Gastroesophageal sphincter (tissue), 4 donors: ENCODE data around the gene RBM33. TPM values are rescaled to one million over a fixed set of nuclear protein-coding genes. Genes with fewer than 3 reads are reported as not detected.

ENCODE experiments used
- ATAC-seq: fragments of 150-250 bp; one replicate; pipeline ENCODE4 v1.9.1; 2016; ENCODE audit warnings: mild to moderate bottlenecking, moderate library complexity
- H3K27ac ChIP-seq, 4 donors: fragments of 200-600 bp; sonication (generic) in 3 of 4; 1 replicate in 3 of 4; 2 replicates in 1 of 4; pipeline ENCODE4 v1.5.1; 2016 to 2019
- H3K27me3 ChIP-seq: fragments of 200-600 bp; sonication (generic); one replicate; pipeline ENCODE4 v1.5.1; 2019
- H3K36me3 ChIP-seq, 2 donors: fragments of 200-600 bp; sonication (generic); one replicate each; pipeline ENCODE4 v1.5.1; 2019; ENCODE audit warnings: control low read depth in 1 of 2
- H3K4me1 ChIP-seq, 3 donors: fragments of 200-600 bp; sonication (generic); 1 replicate in 2 of 3; 2 replicates in 1 of 3; pipeline ENCODE4 v1.5.1; 2016 to 2019; ENCODE audit warnings: control low read depth in 2 of 3
- H3K4me3 ChIP-seq, 2 donors: fragments of 200-600 bp; sonication (generic); one replicate each; pipeline ENCODE4 v1.5.1; 2019; ENCODE audit warnings: mild to moderate bottlenecking in 1 of 2, moderate library complexity in 1 of 2
- H3K9me3 ChIP-seq, 3 donors: fragments of 200-600 bp; sonication (generic); one replicate each; pipeline ENCODE4 v1.5.1; 2017 to 2019; ENCODE audit warnings: control low read depth in 2 of 3
- EP300 ChIP-seq: sonication (generic); formaldehyde crosslinking; IDR thresholded peaks from one replicate; pipeline ENCODE4 v1.6.1; 2017; ENCODE audit warnings: antibody characterized with exemption, mild to moderate bottlenecking
- POLR2A ChIP-seq, 2 donors: fragments of 450-650 bp; IDR thresholded peaks; one replicate each; pipeline ENCODE4 v1.6.1; 2017; ENCODE audit warnings: antibody characterized with exemption in 2 of 2, mild to moderate bottlenecking in 2 of 2, moderate library complexity in 1 of 2
- POLR2AphosphoS5 ChIP-seq: sonication (generic); formaldehyde crosslinking; IDR thresholded peaks from one replicate; pipeline ENCODE4 v1.6.1; 2017; ENCODE audit warnings: antibody characterized with exemption
- WGBS, 2 donors: methylation state at CpG; one replicate each; pipeline ENCODE4 v1.1.5; 2018; ENCODE audit warnings: low coverage in 1 of 2; 5-methylcytosine and 5-hydroxymethylcytosine counted together
- total RNA-seq, 4 donors: library from RNA; depleted of rRNA; stranded (reverse); fragments of >200 nt; gene quantifications; one replicate each; pipeline ENCODE4 v1.1.0, GENCODE V29; 2016
- TF ChIP-seq, protein P1 (sequence below), 4 experiments: fragments of 200-600 bp in 2 of 4; fragments of 450-650 bp in 2 of 4; sonication (generic) in 1 of 4; IDR thresholded peaks; one replicate each; pipeline ENCODE4 v1.5.1; 2017 to 2019; ENCODE audit warnings: antibody characterized with exemption in 4 of 4, mild to moderate bottlenecking in 2 of 4, moderate library complexity in 2 of 4

RBM33 gene
- total RNA-seq, 4 donors from 2014 or later = 25.2 to 67.4 (median 37.6) TPM

DNA sequence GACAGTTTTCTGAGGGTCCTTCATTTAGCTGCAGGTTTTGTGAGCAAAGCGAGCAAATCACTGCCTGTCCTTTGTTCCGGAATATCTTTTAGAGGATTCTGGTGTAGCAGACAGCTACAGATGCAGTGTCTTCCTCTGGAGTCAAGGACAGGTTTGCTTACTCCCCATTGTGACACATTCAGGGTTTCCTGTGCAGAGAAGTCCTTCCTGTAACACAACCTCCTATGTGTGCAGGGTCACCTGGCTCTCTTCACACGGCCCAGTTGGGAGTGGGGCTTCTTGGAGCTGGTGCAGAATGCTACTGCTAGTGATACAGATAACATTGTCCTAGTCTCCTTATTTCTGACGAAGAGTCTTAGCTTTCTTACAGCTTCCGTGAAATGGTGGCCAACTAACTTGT lies 47.9 kb downstream of the RBM33 start:
- WGBS, 2 donors = 64 to 69% methylated on average over 3 to 5 of the region's 5 CpGs
- Histone ChIP-seq H3K4me3 (no peak overlapping the region), H3K36me3 (no peaks in the 10 kb centered on the region), H3K27ac (no peak overlapping the region), H3K4me1 (peaks cover 0 to 21% (median 0%) of the 10 kb centered on the region in 3 donors), H3K9me3 (no peaks in the 10 kb centered on the region), H3K27me3 (no peaks in the 10 kb centered on the region)
- TF ChIP-seq POLR2AphosphoS5 (no peak), POLR2A (IDR thresholded peaks at IDR 0.05) (no peak), EP300 (no peak)
- TF ChIP-seq, protein P1, sequence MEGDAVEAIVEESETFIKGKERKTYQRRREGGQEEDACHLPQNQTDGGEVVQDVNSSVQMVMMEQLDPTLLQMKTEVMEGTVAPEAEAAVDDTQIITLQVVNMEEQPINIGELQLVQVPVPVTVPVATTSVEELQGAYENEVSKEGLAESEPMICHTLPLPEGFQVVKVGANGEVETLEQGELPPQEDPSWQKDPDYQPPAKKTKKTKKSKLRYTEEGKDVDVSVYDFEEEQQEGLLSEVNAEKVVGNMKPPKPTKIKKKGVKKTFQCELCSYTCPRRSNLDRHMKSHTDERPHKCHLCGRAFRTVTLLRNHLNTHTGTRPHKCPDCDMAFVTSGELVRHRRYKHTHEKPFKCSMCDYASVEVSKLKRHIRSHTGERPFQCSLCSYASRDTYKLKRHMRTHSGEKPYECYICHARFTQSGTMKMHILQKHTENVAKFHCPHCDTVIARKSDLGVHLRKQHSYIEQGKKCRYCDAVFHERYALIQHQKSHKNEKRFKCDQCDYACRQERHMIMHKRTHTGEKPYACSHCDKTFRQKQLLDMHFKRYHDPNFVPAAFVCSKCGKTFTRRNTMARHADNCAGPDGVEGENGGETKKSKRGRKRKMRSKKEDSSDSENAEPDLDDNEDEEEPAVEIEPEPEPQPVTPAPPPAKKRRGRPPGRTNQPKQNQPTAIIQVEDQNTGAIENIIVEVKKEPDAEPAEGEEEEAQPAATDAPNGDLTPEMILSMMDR (IDR thresholded peaks at IDR 0.05) = no peak
- ATAC-seq = no peak

DNA sequence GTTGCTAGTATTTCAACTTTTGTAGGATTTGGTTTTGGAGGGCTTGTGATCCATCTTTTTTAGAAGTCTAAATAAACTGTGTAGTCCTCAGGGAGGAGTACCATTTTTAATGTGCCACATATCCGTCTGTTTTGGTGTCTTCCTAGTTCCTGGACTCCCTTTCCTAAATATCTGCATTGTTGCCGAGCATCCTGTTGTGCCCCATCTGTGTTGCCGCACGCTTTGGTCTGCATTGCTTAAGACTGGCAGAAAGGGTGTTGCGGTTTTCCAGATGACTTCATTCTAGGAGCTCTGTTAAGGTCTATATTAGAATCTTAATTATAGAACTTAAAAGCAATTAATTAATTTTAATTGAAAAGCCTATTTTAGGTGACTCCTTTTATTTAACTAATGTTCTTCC lies 49.4 kb downstream of the RBM33 start:
- H3K27me3 ChIP-seq = no peaks in the 10 kb centered on the region
- H3K27ac ChIP-seq = no peak overlapping the region
- no peaks in the 10 kb centered on the region for H3K9me3 ChIP-seq
- H3K4me3 ChIP-seq = no peak overlapping the region
- H3K36me3 ChIP-seq = no peaks in the 10 kb centered on the region
- H3K4me1 ChIP-seq = peaks cover 0 to 21% (median 0%) of the 10 kb centered on the region in 3 donors
- ATAC-seq = no peak
- TF ChIP-seq POLR2AphosphoS5 (no peak), POLR2A (IDR thresholded peaks at IDR 0.05) (no peak), EP300 (no peak)
- TF ChIP-seq, protein P1 (IDR thresholded peaks at IDR 0.05) = no peak
- 86 to 91% methylated on average over 5 of the region's 5 CpGs for WGBS, 2 donors

- Histone ChIP-seq H3K36me3 (no peaks in the 10 kb centered on the region), H3K27ac (no peak overlapping the region), H3K4me3 (no peak overlapping the region), H3K27me3 (no peaks in the 10 kb centered on the region), H3K9me3 (no peaks in the 10 kb centered on the region), H3K4me1 (peaks cover 0 to 27% (median 0%) of the 10 kb centered on the region in 3 donors)
- no peak for ATAC-seq
- WGBS, 2 donors = 81 to 90% methylated on average over 5 of the region's 5 CpGs
- TF ChIP-seq POLR2AphosphoS5 (no peak), POLR2A (IDR thresholded peaks at IDR 0.05) (no peak), EP300 (no peak)
- TF ChIP-seq, protein P1 (IDR thresholded peaks at IDR 0.05) = no peak
These were observed 50.4 kb downstream of the RBM33 start for GRCh38 chr7:155694851-155695250.

GRCh38 chr7:155696747-155697146 lies 52.3 kb downstream of the RBM33 start:
- H3K4me3 ChIP-seq = no peak overlapping the region
- ATAC-seq = no peak
- H3K27ac ChIP-seq = no peak overlapping the region
- H3K36me3 ChIP-seq = peaks cover 0 to 12% of the 10 kb centered on the region in 2 donors
- H3K27me3 ChIP-seq = no peaks in the 10 kb centered on the region
- WGBS, 2 donors = 71 to 90% methylated on average over 1 to 5 of the region's 5 CpGs
- no peaks in the 10 kb centered on the region for H3K9me3 ChIP-seq
- TF ChIP-seq POLR2A (IDR thresholded peaks at IDR 0.05) (no peak), EP300 (no peak), POLR2AphosphoS5 (no peak)
- TF ChIP-seq, protein P1 (IDR thresholded peaks at IDR 0.05) = no peak
- H3K4me1 ChIP-seq = peaks cover 0 to 34% (median 0%) of the 10 kb centered on the region in 3 donors

DNA sequence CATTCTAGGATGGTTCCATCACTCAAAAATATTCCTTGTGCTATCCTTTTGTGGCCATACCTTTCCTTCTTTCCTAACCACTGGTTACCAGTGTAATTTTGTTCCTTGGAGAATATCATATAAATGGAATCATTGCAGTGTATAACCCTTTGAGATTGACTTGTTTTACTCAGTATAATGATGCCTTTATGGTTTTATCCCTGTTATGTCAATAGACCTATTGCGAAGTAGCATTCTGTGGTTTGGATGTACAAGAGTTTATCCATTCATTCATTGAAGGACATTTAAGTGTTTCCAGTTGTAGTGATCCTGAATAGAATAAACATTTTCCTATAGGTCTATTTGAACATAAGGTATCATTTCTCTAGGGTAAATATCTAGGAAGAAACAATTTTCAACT lies 54.2 kb downstream of the RBM33 start:
- no peak overlapping the region for H3K27ac ChIP-seq
- H3K27me3 ChIP-seq = no peaks in the 10 kb centered on the region
- peaks cover 0 to 27% (median 0%) of the 10 kb centered on the region in 3 donors for H3K4me1 ChIP-seq
- no peak for ATAC-seq
- H3K9me3 ChIP-seq = no peaks in the 10 kb centered on the region
- TF ChIP-seq POLR2AphosphoS5 (no peak), EP300 (no peak)
- no peak overlapping the region for H3K4me3 ChIP-seq
- WGBS, 2 donors = 100% methylated on average over 1 of the region's 1 CpG
- H3K36me3 ChIP-seq = peaks cover 0 to 31% of the 10 kb centered on the region in 2 donors
